Measurements from ENCODE around the gene CHD9. TPM values are rescaled to one million over a fixed set of nuclear protein-coding genes. Genes with fewer than 3 reads are reported as not detected.

The CHD9 gene
- total RNA-seq, 3 donors from 2014 or later (not counting 1 experiment from before 2014, with no cell fraction given): 81.4 to 85.2 (median 81.9) TPM

GRCh38 chr16:53059672-53060071, 4.9 kb downstream of the CHD9 start:
- Histone ChIP-seq H3K27ac (ENCODE audit: low read length) (no peak overlapping the region), H3K27me3 (ENCODE audit: control insufficient read depth, insufficient read depth, low read length) (no peaks in the 10 kb centered on the region), H3K9me3 (ENCODE audit: control insufficient read depth, insufficient read depth, low read length) (no peaks in the 10 kb centered on the region), H3K4me1 (ENCODE audit: control insufficient read depth, insufficient read depth, low read length) (peaks cover 79% of the 10 kb centered on the region), H3K4me3 (ENCODE audit: low read length) (no peak overlapping the region), H3K36me3 (ENCODE audit: control insufficient read depth, insufficient read depth, low read length) (no peaks in the 10 kb centered on the region)
- WGBS (ENCODE audit: insufficient coverage): 96% methylated on average over 7 of the region's 7 CpGs
- ATAC-seq: no peak
- Mint-ChIP-seq H3K4me1 (peaks cover 40 to 54% of the 10 kb centered on the region in 2 donors), H3K9me3 (no peaks in the 10 kb centered on the region), H3K27me3 (ENCODE audit: low read depth in 2 of 2) (no peaks in the 10 kb centered on the region), H3K36me3 (no peaks in the 10 kb centered on the region), H3K27ac (no peak overlapping the region), H3K4me3 (no peak overlapping the region)
- TF ChIP-seq, protein P1, sequence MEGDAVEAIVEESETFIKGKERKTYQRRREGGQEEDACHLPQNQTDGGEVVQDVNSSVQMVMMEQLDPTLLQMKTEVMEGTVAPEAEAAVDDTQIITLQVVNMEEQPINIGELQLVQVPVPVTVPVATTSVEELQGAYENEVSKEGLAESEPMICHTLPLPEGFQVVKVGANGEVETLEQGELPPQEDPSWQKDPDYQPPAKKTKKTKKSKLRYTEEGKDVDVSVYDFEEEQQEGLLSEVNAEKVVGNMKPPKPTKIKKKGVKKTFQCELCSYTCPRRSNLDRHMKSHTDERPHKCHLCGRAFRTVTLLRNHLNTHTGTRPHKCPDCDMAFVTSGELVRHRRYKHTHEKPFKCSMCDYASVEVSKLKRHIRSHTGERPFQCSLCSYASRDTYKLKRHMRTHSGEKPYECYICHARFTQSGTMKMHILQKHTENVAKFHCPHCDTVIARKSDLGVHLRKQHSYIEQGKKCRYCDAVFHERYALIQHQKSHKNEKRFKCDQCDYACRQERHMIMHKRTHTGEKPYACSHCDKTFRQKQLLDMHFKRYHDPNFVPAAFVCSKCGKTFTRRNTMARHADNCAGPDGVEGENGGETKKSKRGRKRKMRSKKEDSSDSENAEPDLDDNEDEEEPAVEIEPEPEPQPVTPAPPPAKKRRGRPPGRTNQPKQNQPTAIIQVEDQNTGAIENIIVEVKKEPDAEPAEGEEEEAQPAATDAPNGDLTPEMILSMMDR (IDR thresholded peaks at IDR 0.05): no peak
- no peak for DNase-seq
- intact Hi-C loops (cut with micrococcal nuclease): loop anchor here (10.0 kb wide), 1 partner anchor 455 kb away; no protein-coding TSS in a partner anchor

- DNase-seq: no peak
- Mint-ChIP-seq H3K9me3 (no peaks in the 10 kb centered on the region), H3K4me1 (peaks cover 45 to 58% of the 10 kb centered on the region in 2 donors), H3K27me3 (ENCODE audit: low read depth in 2 of 2) (no peaks in the 10 kb centered on the region), H3K27ac (peak overlapping the region in 1 of 2 donors; percentile 66), H3K4me3 (peak overlapping the region; percentile 19), H3K36me3 (no peaks in the 10 kb centered on the region)
- H3K9me3 ChIP-seq (ENCODE audit: control insufficient read depth, insufficient read depth, low read length): no peaks in the 10 kb centered on the region
- H3K27ac ChIP-seq (ENCODE audit: low read length): peak overlapping the region; percentile 33
- no peaks in the 10 kb centered on the region for H3K36me3 ChIP-seq (ENCODE audit: control insufficient read depth, insufficient read depth, low read length)
- H3K4me1 ChIP-seq (ENCODE audit: control insufficient read depth, insufficient read depth, low read length): peaks cover 80% of the 10 kb centered on the region
- 93% methylated on average over 5 of the region's 5 CpGs for WGBS (ENCODE audit: insufficient coverage)
- no peak for ATAC-seq
- no peaks in the 10 kb centered on the region for H3K27me3 ChIP-seq (ENCODE audit: control insufficient read depth, insufficient read depth, low read length)
- intact Hi-C loops (cut with micrococcal nuclease): no loop called here
- H3K4me3 ChIP-seq (ENCODE audit: low read length): no peak overlapping the region
- TF ChIP-seq, protein P1 (IDR thresholded peaks at IDR 0.05): no peak
These were observed 6.5 kb downstream of the CHD9 start for GRCh38 chr16:53061256-53061655.

DNA sequence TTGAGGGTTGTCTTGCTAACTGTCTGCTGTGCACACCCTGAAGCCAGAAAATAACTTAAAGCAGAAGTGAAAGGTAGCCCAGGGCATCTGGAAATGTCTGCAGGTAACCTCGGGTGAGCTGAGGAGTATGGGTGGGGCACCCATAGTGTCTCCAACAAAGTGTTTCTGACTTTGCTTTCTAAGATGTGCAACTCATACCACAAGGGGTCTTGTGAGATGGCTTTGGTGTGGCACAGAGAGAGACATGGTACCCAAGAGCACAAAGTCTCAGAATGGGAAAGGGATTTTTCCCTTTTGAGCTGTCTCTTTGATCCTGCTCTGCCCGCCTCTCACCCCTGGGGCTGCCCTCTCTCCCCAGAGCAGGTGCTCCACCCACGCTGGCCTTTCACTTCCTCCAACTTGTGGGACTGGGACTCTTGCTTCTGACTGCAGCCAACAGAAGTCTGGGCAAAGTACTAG, 6.9 kb downstream of the CHD9 start:
- 20% methylated on average over 3 of the region's 3 CpGs for WGBS (ENCODE audit: insufficient coverage)
- peaks cover 80% of the 10 kb centered on the region for H3K4me1 ChIP-seq (ENCODE audit: control insufficient read depth, insufficient read depth, low read length)
- TF ChIP-seq, protein P1 (IDR thresholded peaks at IDR 0.05): no peak
- Mint-ChIP-seq H3K9me3 (no peaks in the 10 kb centered on the region), H3K36me3 (no peaks in the 10 kb centered on the region), H3K4me1 (peaks cover 44 to 59% of the 10 kb centered on the region in 2 donors), H3K27me3 (ENCODE audit: low read depth in 2 of 2) (no peaks in the 10 kb centered on the region), H3K27ac (peak overlapping the region in 1 of 2 donors; percentile 66), H3K4me3 (peak overlapping the region; percentile 31)
- H3K9me3 ChIP-seq (ENCODE audit: control insufficient read depth, insufficient read depth, low read length): no peaks in the 10 kb centered on the region
- no peak overlapping the region for H3K4me3 ChIP-seq (ENCODE audit: low read length)
- peak in 1 of 3 donors; percentile 52 for ATAC-seq
- intact Hi-C loops (cut with micrococcal nuclease): no loop called here
- no peaks in the 10 kb centered on the region for H3K36me3 ChIP-seq (ENCODE audit: control insufficient read depth, insufficient read depth, low read length)
- H3K27me3 ChIP-seq (ENCODE audit: control insufficient read depth, insufficient read depth, low read length): no peaks in the 10 kb centered on the region
- DNase-seq: peak in 1 of 2 donors; percentile 26
- peak overlapping the region; percentile 33 for H3K27ac ChIP-seq (ENCODE audit: low read length)

- H3K27me3 ChIP-seq (ENCODE audit: control insufficient read depth, insufficient read depth, low read length): no peaks in the 10 kb centered on the region
- ATAC-seq (no peak), DNase-seq (no peak)
- H3K36me3 Mint-ChIP-seq: no peaks in the 10 kb centered on the region
- H3K4me3 Mint-ChIP-seq: no peak overlapping the region
- no peak overlapping the region for H3K4me3 ChIP-seq (ENCODE audit: low read length)
- intact Hi-C loops (cut with micrococcal nuclease): no loop called here
- H3K9me3 ChIP-seq (ENCODE audit: control insufficient read depth, insufficient read depth, low read length): no peaks in the 10 kb centered on the region
- no peaks in the 10 kb centered on the region for H3K9me3 Mint-ChIP-seq
- 80% methylated on average over 1 of the region's 1 CpG for WGBS (ENCODE audit: insufficient coverage)
- peak overlapping the region in 1 of 2 donors; percentile 71 for H3K27ac Mint-ChIP-seq
- H3K27ac ChIP-seq (ENCODE audit: low read length): no peak overlapping the region
- peaks cover 53 to 64% of the 10 kb centered on the region in 2 donors for H3K4me1 Mint-ChIP-seq
- H3K27me3 Mint-ChIP-seq (ENCODE audit: low read depth in 2 of 2): no peaks in the 10 kb centered on the region
- peaks cover 81% of the 10 kb centered on the region for H3K4me1 ChIP-seq (ENCODE audit: control insufficient read depth, insufficient read depth, low read length)
- H3K36me3 ChIP-seq (ENCODE audit: control insufficient read depth, insufficient read depth, low read length): no peaks in the 10 kb centered on the region
- TF ChIP-seq, protein P1 (IDR thresholded peaks at IDR 0.05): no peak
These were observed 9.3 kb downstream of the CHD9 start for GRCh38 chr16:53064081-53064578.
